KBM-7 (cell line): ENCODE results near the gene CSGALNACT2.
"Not testable (repeated sequence)": the region's sequence is repeated elsewhere in the genome, so short reads cannot be mapped to it uniquely, and the experiment has no call there.

Source experiments
- DNase-seq: peaks from one replicate; pipeline ENCODE4 v3.0.0-alpha.2; 2015
- in situ Hi-C: fragments of 300-500 bp; cut with MboI; formaldehyde crosslinking; loops from 2 replicates; pipeline ENCODE4 v1.14.3; 2020; ENCODE audit warnings: low sequenced_read_pairs, low pct_unique_long_range_greater_than_20kb, mixed read lengths

CSGALNACT2 gene

GRCh38 chr10:43218951-43219837 lies 80.9 kb downstream of the CSGALNACT2 start:
- no peak for DNase-seq
- in situ Hi-C loops: no loop called here

DNA sequence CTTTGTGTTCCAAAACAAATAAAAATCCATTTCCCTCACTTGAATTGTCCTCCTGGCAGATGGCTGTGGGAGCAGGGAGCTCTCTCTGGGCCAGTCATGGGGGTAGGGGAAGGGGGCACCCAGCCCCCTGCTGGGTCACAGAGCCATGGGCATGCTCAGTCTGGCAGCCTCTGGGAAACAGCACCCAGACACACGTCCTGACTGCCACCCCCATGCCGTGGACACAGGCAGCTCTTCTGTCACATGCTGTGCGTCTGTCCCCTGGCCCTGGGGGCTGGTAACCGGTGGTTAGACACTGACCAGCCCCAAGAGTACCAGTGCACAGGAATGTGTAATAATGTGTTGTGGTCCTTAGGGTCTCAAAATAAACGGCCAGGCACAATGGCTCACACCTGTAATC lies 81.6 kb downstream of the CSGALNACT2 start:
- in situ Hi-C loops: no loop called here
- DNase-seq: no peak

- in situ Hi-C loops, DNase-seq: not testable (repeated sequence)
These were observed 82.0 kb downstream of the CSGALNACT2 start for GRCh38 chr10:43220251-43220650.

DNA sequence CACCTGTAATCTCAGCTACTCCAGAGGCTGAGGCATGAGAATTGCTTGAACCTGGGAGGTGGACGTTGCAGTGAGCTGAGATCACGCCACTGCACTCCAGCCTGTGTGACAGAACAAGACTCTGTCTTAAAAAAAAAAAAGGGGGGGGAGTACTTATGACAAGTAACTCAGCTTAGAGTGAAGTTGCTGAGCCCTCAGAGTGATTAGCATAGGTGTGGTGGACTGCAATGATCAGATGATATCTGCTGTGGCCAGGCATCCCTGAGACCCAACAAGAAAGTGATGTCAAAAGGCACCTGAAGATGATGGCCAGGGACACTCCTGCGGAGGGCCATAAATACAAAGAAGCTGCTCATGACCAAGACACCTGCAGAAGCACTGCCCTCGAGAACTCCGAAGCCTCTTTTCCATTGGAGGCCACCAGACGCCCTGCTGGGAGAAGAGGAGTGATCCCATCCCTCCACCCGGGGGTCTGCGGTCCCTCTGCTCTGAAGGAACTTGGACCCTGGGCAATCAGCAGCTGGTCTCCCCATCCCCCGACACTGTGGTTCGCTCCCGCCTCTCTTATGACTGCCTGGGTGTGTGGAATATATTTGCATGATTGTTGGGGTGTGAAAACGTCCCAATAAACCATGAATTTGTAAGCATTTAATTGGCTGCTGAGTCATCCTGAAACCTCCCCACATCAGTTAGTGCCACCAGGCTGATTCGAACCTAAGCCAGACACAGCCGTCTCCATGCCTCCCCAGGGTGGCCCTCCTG lies 82.6 kb downstream of the CSGALNACT2 start:
- in situ Hi-C loops: no loop called here
- DNase-seq: no peak

DNA sequence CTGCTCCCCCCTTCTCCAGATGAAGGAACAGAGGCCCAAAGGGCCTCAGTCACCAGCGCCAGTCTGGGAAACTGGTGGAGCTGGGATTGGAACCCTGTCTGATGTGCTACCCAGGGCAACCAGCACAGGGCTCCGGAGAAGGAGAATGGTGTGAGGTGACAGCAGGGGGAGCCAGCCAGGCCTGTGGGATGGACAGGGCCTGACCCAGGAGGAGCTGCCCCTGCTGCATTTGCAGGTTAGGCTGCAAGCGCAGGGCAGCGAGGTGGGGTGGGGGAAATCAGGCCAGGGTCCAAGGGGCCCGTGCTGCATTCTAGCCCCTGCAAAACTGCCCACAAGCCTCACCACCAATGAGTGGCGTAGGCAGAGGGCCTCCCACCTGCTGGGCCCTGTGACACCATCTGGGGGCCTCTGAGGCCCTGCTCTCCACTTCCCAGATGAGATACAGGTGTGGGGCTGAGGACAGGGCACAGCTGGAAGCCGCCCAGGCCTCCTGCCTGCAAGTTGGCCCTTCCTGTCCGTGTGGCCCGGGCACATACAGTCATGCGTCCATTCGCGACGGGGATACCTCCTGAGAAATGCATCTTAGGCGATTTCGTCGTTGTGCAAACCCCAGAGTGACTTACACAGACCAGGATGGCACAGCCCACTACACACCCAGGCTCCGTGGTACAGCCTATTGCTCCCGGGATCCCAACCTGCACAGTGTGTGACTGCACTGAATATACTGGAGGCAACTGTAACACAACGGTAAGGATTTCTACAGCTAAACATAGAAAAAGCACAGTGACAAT lies 83.4 kb downstream of the CSGALNACT2 start:
- in situ Hi-C loops: no loop called here
- DNase-seq: no peak

- in situ Hi-C loops: no loop called here
- no peak for DNase-seq
These were observed 84.0 kb downstream of the CSGALNACT2 start for GRCh38 chr10:43222210-43222720.

GRCh38 chr10:43223056-43223455 lies 84.8 kb downstream of the CSGALNACT2 start:
- in situ Hi-C loops: no loop called here
- DNase-seq: no peak

DNA sequence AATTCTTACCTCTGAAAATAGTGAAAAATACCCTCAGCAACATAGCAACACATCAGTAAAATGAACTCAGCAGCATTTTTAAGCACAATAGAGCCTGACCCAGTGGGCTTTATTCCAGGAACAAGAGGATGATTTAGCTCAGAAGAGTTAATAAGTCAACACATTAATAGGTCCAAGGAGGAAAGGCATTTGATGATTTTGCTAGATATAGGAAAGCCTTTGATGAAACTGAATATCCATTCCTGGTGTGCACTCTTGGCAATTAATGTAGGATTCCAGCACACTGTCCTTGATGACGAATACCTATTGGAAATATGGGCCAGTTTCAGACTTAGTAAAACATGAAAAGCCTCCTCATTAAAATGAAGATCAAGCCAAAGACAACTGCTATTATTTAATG lies 86.1 kb downstream of the CSGALNACT2 start:
- no peak for DNase-seq
- in situ Hi-C loops: no loop called here

- in situ Hi-C loops: no loop called here
- DNase-seq: no peak
These were observed 87.0 kb downstream of the CSGALNACT2 start for GRCh38 chr10:43225004-43225786.

DNA sequence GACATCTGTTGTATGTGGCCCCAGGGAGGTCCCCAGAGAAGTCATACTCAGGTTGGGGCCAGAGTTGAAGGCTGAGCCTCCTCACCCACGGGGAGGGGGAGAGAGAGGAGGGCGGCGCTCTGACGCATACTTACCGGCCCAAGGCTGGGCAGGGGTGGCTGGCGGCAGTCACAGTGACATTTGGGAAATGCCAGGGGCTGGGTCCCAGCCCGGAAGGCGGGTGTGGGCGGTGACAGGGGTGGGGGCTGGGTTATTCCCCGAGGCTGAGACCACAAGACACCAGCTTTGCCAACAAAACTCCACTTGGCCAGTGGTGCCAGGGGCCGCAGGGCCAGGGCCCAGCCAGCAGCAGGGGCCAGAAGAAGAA lies 87.5 kb downstream of the CSGALNACT2 start:
- in situ Hi-C loops: no loop called here
- DNase-seq: no peak

DNA sequence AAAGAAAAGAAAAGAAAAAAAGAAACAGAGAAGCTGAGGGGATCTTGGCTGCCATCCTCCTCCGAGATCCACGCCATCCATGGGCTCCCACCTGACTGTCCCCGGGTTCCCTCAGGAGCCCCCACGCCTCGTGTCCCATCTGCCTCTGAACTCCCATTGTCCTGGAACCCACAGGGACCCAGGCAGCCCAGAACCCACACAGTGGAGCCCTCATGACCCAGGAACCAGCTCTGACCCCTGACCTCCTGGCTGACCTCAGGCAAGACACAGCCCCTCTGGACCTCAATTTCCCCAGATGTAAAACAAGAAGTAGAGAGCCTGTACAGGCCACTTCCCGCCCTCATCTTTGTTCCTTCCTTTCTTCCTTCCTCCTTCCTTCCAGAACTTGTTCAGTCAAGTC lies 88.2 kb downstream of the CSGALNACT2 start:
- in situ Hi-C loops: no loop called here

GRCh38 chr10:43226851-43227845 lies 88.9 kb downstream of the CSGALNACT2 start:
- in situ Hi-C loops: no loop called here
- no peak for DNase-seq

More for the DNA sequence above, 88.2 kb downstream of the CSGALNACT2 start:
- no peak for DNase-seq

DNA sequence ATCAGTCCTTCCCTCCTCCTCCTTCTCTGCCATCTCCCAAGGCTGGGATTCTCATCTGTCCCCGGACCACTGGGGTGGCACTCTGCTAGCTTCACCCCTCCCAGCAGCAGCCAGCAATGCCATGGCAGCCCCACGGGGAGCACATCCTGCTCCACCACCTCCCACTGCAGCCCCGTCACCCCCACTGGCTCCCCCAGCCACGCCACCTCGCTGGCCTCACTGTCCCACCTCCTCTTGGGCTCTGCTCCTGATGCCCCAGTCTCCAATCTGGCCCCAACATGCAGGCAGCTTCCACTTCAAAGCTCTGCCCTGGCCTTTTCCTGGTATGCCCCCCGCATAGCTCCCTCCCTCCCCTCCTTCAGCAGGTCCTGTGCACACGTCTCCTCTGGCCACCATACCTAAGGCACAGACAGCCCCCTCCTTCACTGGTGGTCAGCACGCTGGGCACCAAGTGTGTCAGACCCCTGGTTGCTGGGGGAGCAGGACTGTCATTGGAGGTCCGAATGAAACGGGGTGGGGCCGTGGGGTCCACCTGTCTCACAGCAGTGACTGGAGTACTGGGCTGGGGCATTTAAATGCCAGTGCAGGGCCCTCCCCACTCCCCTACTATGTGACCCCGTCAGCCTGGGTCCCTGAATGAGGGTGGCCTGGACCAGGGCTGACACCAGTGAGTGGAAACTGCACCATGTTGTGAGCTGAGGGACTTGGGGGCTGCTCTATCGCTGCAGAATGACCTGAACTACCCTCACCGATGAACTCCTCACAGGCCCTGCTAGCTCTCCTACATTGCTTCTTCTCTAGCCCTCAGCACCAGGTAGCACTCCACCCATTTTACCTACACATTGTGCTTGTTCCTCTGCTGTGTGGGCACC lies 89.9 kb downstream of the CSGALNACT2 start:
- no peak for DNase-seq
- in situ Hi-C loops: no loop called here

DNA sequence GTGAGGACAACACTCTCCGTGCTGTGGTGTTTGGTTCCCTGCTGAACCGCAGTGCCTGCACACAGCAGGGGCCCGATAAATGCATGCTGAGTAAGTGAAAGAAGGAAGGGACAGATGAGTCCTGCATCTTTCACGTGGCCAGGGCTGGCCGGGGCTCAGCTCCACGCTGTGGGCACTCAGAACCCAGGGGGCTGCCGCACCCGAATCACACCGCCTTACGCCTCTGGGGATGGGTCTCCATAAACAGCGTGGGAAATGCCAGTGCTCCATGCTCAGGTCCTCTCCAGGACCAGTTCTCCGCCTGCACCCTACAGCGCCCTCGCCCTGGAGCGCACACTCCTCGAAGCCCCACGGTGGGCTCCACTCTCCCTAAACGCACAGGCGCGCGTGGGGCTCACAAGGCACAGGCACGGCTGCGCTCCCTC lies 90.5 kb downstream of the CSGALNACT2 start:
- in situ Hi-C loops: no loop called here
- no peak for DNase-seq

DNA sequence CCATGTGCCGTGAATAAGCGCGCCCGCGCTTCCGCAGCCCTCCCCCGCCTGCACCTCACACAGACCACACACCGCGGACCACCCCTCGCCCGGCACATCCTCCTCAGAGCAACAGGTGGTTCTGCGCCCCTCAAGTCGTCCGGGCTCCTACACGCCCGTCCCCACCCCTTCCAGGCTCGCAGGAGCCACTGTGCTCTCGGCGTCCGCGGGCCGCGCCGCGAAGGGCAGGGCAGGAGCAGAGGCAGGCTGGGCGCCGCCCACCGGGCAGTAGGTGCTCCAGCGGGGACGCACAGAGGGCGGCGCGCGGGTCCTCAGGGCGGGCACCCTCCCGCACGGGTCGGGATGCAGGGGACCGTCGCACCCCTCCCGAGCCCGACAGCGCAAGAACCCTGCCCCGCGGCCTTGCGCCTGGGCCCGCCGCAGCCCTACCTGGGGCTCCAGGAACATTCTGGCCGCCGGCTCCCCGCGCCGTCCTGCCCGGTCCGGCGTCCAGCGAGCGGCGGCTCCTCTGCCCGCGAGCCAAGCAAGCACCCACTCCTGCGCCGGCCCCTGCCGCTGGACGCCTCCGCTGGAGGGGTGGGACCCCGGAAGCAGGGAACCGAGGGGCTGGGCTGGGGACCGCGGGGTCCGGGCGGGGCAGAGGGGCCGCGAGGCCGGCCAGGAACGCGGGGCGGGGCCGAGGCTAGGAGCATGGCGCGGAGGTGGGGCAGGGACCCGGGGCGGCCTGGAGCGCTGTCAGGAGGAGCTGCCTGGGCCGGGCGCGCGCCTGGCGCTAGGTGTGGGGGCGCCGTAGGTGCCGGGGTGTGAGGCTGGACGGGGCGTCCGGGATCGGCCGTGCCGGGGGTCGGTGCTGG lies 91.2 kb downstream of the CSGALNACT2 start:
- no peak for DNase-seq
- in situ Hi-C loops: no loop called here
